Fibroblast of pulmonary artery (primary cell): ENCODE data around the gene CCZ1B.
A peak's percentile ranks its signal among the peaks of the same experiment; 100 is the strongest.
"Not testable (repeated sequence)": the region's sequence is repeated elsewhere in the genome, so short reads cannot be mapped to it uniquely, and the experiment has no call there.

Experiments
- DNase-seq: peaks from one replicate; pipeline ENCODE4 v3.0.0-alpha.2; 2010; ENCODE audit warnings: low read depth
- H3K4me3 ChIP-seq: replicated peaks from 2 replicates; pipeline ENCODE4 v1.5.1; 2011; ENCODE audit warnings: low read depth, mild to moderate bottlenecking, control low read depth, low read length, moderate library complexity

Gene CCZ1B

DNA sequence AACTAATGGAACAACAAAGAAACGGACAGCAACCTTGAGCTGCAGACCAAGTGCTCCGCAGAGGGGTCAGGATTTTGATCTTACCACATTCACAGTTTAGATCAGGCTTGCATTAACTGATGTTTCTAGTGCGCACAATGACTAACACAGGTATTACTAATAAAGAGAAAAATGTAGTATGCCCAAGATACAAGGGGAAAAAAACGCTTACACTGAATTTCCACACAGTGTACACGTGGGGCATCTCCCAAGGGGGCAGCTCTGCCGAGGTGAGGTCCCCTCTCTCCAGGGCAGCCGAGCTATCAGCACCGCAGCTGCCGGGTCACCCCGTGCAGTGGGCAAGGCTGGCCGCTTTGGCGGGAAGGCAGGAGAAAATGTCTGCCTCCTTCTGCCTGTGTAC lies 26.2 kb downstream of the CCZ1B start:
- not testable (repeated sequence) for DNase-seq, H3K4me3 ChIP-seq

DNA sequence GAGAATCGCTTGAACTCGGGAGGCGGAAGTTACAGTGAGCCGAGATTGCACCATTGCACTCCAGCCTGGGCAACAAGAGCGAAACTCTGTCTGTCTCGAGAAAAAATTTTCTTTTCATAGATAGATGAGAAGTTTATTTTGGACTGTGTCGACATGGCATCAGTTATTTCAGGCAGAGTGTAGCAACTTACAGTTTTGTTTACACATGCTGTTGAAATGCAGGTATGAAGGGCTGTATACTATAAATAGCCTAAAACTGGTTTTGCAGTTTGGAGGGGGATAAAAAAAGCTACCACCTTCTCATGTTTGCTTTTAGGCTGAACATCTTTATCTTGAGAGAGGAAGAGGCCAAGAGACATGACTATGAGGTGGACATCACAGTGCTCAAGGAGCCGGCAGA lies 28.0 kb downstream of the CCZ1B start:
- not testable (repeated sequence) for H3K4me3 ChIP-seq, DNase-seq

DNA sequence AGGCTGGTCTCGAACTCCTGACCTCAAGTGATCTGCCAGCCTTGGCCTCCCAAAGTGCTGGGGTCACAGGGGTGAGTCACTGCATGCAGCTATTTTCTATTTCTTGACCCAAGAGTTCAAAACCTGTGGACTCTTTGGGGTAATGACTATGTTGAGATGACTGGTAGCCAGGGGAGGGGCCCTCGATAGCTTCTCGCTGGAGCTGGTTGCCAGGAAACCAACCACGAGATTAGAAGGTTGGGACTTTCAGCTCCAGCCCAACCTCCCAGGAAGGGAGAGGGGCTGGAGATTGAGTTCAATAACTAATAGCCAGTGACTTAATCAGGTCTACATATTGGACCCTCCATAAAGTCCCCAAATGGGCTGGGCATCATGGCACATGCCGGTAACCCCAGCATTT lies 28.9 kb downstream of the CCZ1B start:
- DNase-seq, H3K4me3 ChIP-seq: not testable (repeated sequence)

DNA sequence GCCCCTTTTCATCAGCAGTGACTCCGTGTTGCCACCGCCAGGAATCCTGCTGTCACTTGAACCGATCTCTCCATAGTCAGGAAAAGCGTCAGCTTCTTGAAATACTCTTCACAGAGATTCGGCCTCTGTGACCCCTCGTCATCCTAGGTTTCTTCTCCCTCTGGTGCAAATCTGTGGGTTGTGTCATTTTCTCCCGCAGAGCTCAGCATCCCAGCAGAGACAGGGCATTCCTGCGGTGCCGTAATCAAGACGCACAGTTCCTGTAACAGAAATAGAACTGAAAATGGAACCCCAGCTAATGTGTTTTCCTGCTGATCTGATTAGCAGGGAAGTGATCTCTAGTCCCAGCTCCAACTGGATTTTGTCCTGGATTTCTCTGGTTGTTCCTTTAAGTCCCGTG lies 31.8 kb downstream of the CCZ1B start:
- not testable (repeated sequence) for DNase-seq, H3K4me3 ChIP-seq

DNA sequence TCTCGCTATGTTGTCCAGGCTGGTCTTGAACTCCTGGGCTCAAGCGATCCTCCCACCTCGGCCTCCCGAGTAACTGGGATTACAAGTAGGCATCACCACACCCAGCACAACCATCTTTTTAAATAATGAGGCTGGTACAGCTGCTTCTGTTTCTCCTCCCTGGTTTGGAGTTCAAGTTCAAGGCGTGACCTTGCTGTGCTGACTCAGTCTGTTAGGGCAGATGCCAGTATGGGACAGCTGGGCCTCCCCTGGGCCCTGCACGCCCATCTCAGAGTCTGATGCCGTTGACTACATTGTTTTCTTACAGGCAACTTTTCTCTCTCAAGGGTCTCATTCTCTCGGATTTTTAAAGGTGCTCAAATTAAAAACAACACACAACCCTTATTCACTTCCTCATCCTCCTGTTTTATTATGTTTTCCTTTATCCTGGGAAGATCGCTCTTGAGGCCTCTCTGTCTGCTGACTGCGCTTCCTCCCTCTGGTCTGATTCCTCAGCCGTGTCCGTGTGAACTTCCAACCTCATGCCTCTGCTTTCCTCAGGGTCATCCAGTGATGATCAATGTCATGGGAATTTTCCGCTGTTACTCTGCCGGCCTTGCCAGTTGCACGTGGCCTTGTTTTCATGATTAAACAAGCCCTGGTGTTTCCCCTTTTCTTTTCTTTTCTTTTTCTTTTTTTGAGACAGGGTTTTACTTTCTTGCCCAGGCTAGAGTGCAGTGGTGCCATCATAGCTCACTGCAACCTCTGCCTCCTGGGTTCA lies 33.8 kb downstream of the CCZ1B start:
- peak; percentile 39 for DNase-seq
- H3K4me3 ChIP-seq: not testable (repeated sequence)

DNA sequence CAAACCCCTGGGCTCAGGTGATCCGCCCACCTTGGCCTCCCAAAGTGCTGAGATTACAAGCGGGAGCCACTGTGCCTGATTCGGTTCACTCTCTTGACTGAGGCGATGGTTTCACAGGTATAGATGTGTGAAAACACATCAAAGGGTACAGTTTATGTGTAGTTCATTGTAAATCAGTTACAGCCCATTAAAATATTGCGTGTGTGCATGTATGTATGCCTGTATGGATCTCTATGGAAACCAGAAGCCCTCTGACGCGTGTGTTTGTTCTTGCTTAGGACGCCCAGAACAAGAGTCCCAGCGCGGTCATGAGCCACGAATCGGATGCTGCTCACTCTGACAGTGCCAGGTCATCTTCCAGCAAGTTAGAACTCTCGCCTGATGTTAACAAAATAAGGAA lies 36.7 kb downstream of the CCZ1B start:
- not testable (repeated sequence) for DNase-seq, H3K4me3 ChIP-seq

DNA sequence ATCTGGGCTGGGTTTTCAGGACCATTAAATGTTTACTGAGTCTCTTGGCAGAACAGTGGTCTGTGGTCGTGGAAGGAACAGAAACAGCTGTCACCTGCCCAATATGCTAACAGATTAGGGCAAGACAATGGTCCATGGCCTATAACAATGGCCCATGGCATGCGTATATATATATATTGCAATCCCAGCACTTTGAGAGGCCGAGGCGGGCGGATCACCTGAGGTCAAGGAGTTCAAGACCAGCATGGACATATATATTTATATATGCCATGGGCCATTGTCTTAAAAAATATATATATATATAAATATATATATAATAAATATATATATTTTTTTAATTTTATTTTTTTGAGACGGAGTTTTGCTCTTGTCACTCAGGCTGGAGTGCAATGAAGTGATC lies 44.5 kb downstream of the CCZ1B start:
- DNase-seq, H3K4me3 ChIP-seq: not testable (repeated sequence)

DNA sequence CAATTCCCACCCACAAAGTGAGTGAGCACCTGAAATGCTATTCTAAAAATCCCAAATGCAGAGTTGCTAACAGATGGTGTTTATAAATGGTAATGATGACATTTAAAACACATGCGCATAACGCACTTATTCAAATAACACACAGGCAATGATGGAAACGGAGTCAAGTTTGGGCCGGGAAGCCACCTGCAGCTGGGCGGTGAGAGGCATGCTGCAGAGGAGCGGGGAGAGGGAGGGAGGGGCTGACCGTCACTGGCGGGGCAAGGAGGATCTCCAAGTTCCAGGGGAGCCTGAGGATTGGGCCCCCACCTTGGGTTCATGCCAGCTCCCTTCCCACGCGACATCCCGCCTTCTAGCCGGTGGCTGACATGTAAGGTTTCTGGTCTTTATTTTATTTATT lies 64.9 kb downstream of the CCZ1B start:
- not testable (repeated sequence) for H3K4me3 ChIP-seq, DNase-seq

DNA sequence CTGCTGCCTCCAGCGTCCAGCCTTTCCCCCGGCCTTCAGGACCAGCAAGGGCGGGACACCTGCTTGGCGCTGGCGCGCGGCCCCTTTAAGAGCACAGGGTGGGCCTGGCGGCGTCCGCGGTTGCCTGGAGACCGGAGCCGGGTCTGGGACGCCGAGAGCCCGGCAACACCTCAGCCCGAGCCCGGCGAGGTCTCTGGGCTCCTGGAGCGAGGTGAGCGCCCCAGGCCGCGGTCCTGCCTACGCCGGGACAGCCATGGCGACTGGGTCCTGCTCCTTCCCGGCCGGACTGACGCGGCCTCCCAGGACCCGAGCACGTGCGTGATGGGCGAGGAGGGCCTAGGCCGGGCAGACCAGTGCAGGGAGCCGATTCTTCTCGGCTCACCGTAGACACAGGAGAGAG lies 72.1 kb downstream of the CCZ1B start, which contains the start of gene RSPH10B2:
Gene RSPH10B2 (plus strand): TSS at position 140 of the 400 bp plus-strand sequence. CDS start 3,575 bp downstream, outside the sequence.
- H3K4me3 ChIP-seq, DNase-seq: not testable (repeated sequence)

DNA sequence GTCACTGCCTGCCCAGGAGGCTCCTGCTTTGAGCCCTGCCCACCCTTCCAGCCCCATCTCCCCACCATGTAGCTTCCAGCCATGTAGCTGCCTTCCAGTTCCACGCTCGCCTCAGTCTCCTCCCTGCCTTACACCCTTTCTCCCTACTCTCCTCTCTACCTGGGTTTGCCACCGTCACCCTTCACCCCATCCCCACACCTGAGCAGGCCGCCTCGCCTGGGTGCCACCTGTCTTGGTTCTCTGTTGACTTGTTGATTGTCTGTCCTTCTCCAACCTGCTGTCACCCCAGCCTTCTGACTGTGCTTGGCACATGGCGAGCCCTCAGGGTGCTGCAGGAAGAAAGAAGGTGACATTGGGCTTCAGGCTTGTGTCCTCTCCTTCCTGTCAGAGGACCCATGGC lies 75.9 kb downstream of the CCZ1B start:
- not testable (repeated sequence) for DNase-seq

DNA sequence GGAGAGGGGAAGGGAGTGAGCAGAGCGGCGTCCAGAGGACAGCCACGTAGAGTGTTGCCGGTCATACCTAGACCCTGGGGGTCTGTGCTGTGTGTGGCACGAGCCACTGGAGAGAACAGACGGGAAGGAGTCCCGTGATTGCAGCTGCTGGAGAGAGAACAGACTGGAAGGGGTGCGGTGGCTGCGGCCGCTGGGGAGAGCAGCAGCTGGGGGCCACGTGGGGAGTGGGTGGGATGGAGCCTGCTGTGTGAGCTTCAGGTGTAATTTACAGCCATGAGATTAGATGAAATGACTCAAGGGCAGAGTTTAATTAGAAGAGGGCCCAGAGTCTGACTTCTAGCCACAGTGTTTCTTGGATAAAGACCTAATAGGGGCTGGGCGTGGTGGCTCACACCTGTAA lies 76.7 kb downstream of the CCZ1B start:
- H3K4me3 ChIP-seq, DNase-seq: not testable (repeated sequence)

More for the DNA sequence above, 75.9 kb downstream of the CCZ1B start:
- not testable (repeated sequence) for H3K4me3 ChIP-seq
